Activated CD4-positive, alpha-beta T cell treated with anti-CD3 and anti-CD28 coated beads, Interleukin-2, amount 10 ng/mL, durations not matched to agents 24 days and 14 days (primary cell): Measurements from ENCODE around the gene DYNLL2. TPM values are rescaled to one million over a fixed set of nuclear protein-coding genes. Genes with fewer than 3 reads are reported as not detected.
"Not testable (repeated sequence)": the region's sequence is repeated elsewhere in the genome, so short reads cannot be mapped to it uniquely, and the experiment has no call there.

Experiments used
- DNase-seq: peaks from one replicate; pipeline ENCODE4 v3.0.0; 2022
- H3K27ac Mint-ChIP-seq: one replicate; pipeline ENCODE4 v1.8.0; 2022; ENCODE audit warnings: mild to moderate bottlenecking, mixed read lengths
- H3K27me3 Mint-ChIP-seq: one replicate; pipeline ENCODE4 v1.8.0; 2022; ENCODE audit warnings: mixed read lengths
- H3K36me3 Mint-ChIP-seq: one replicate; pipeline ENCODE4 v1.8.0; 2022; ENCODE audit warnings: low read depth, mild to moderate bottlenecking, mixed read lengths
- H3K4me1 Mint-ChIP-seq: one replicate; pipeline ENCODE4 v1.8.0; 2021; ENCODE audit warnings: mixed read lengths
- H3K4me3 Mint-ChIP-seq: one replicate; pipeline ENCODE4 v1.8.0; 2022; ENCODE audit warnings: mild to moderate bottlenecking, moderate library complexity, mixed read lengths
- H3K9me3 Mint-ChIP-seq: one replicate; pipeline ENCODE4 v1.8.0; 2021; ENCODE audit warnings: mixed read lengths
- intact Hi-C: fragments of 100-400 bp; cut with micrococcal nuclease; formaldehyde crosslinking; loops from one replicate; pipeline ENCODE4 v1.15.1; 2023
- total RNA-seq: library from RNA; stranded (reverse); gene quantifications from 2 replicates; pipeline ENCODE4 v1.2.3, GENCODE V29; 2022

Gene DYNLL2
- total RNA-seq, 1 donor from 2014 or later = 37.2 TPM

GRCh38 chr17:58127846-58128245, 44.6 kb downstream of the DYNLL2 start:
- DNase-seq = no peak
- Mint-ChIP-seq H3K4me1 (no peaks in the 10 kb centered on the region), H3K27ac (no peak overlapping the region), H3K4me3 (no peak overlapping the region), H3K36me3 (no peaks in the 10 kb centered on the region), H3K9me3 (peaks cover 3% of the 10 kb centered on the region), H3K27me3 (peaks cover 39% of the 10 kb centered on the region)
- intact Hi-C loops = no loop called here

GRCh38 chr17:58132697-58133096, 49.5 kb downstream of the DYNLL2 start:
- H3K4me1 Mint-ChIP-seq, intact Hi-C loops, DNase-seq, H3K4me3 Mint-ChIP-seq, H3K27ac Mint-ChIP-seq, H3K36me3 Mint-ChIP-seq: not testable (repeated sequence)
- H3K9me3 Mint-ChIP-seq = peaks cover 17% of the 10 kb centered on the region
- peaks cover 58% of the 10 kb centered on the region for H3K27me3 Mint-ChIP-seq

GRCh38 chr17:58136669-58137279, 53.6 kb downstream of the DYNLL2 start:
- intact Hi-C loops = no loop called here
- Mint-ChIP-seq H3K4me1 (no peaks in the 10 kb centered on the region), H3K4me3 (no peak overlapping the region), H3K36me3 (no peaks in the 10 kb centered on the region), H3K27me3 (peaks cover 56% of the 10 kb centered on the region), H3K9me3 (peaks cover 17% of the 10 kb centered on the region), H3K27ac (no peak overlapping the region)
- DNase-seq = peak; percentile 43

- peaks cover 46% of the 10 kb centered on the region for H3K27me3 Mint-ChIP-seq
- DNase-seq = no peak
- intact Hi-C loops = no loop called here
- peaks cover 23% of the 10 kb centered on the region for H3K9me3 Mint-ChIP-seq
- no peak overlapping the region for H3K27ac Mint-ChIP-seq
- H3K4me3 Mint-ChIP-seq = no peak overlapping the region
- peaks cover 2% of the 10 kb centered on the region for H3K4me1 Mint-ChIP-seq
- H3K36me3 Mint-ChIP-seq = peaks cover 5% of the 10 kb centered on the region
Measured at GRCh38 chr17:58141505-58141904, 58.3 kb downstream of the DYNLL2 start.

GRCh38 chr17:58143335-58143734, 60.1 kb downstream of the DYNLL2 start:
- Mint-ChIP-seq H3K27me3 (peaks cover 49% of the 10 kb centered on the region), H3K9me3 (peaks cover 27% of the 10 kb centered on the region)
- DNase-seq, H3K27ac Mint-ChIP-seq, H3K4me1 Mint-ChIP-seq, H3K36me3 Mint-ChIP-seq, H3K4me3 Mint-ChIP-seq, intact Hi-C loops: not testable (repeated sequence)

- H3K4me1 Mint-ChIP-seq = peaks cover 2% of the 10 kb centered on the region
- peaks cover 53% of the 10 kb centered on the region for H3K27me3 Mint-ChIP-seq
- H3K27ac Mint-ChIP-seq = no peak overlapping the region
- no peak overlapping the region for H3K4me3 Mint-ChIP-seq
- DNase-seq = no peak
- intact Hi-C loops = no loop called here
- peaks cover 5% of the 10 kb centered on the region for H3K36me3 Mint-ChIP-seq
- H3K9me3 Mint-ChIP-seq = peaks cover 27% of the 10 kb centered on the region
Measured at GRCh38 chr17:58144801-58145200, 61.6 kb downstream of the DYNLL2 start.

Other genes with a start within 250 kb of the DYNLL2 start
- 83.3 and 84.8 TPM in 2 replicates for gene MRPS23, start 233.4 kb upstream of the DYNLL2 start, total RNA-seq
- 0.50 and 0.58 TPM in 2 replicates for gene CUEDC1, start 128.0 kb upstream of the DYNLL2 start, total RNA-seq
- gene VEZF1, start 95.2 kb upstream of the DYNLL2 start, total RNA-seq = 35.4 and 37.3 TPM in 2 replicates
- 510 and 515 TPM in 2 replicates for gene SRSF1, start 76.2 kb upstream of the DYNLL2 start, total RNA-seq
- gene OR4D1, start 65.0 kb downstream of the DYNLL2 start, total RNA-seq = 0.07 and 0.14 TPM in 2 replicates
- gene OR4D2, start 83.6 kb downstream of the DYNLL2 start, total RNA-seq = not detected in 2 replicates
- gene EPX, start 109.3 kb downstream of the DYNLL2 start, total RNA-seq = not detected in 2 replicates
- 21.7 and 23.1 TPM in 2 replicates for gene MKS1, start 135.8 kb downstream of the DYNLL2 start, total RNA-seq
- gene LPO, start 155.2 kb downstream of the DYNLL2 start, total RNA-seq = not detected in 2 replicates
- gene MPO, start 197.5 kb downstream of the DYNLL2 start, total RNA-seq = not detected in 2 replicates
- gene TSPOAP1, start 245.4 kb downstream of the DYNLL2 start, total RNA-seq = 22.6 and 23.6 TPM in 2 replicates